PC-9 (cell line): ENCODE data around the gene ZNF77. TPM values are rescaled to one million over a fixed set of nuclear protein-coding genes. Genes with fewer than 3 reads are reported as not detected.
"Not testable (repeated sequence)": the region's sequence is repeated elsewhere in the genome, so short reads cannot be mapped to it uniquely, and the experiment has no call there.

ENCODE experiments used
- BruUV-seq: library from RNA; stranded (reverse); fragments of 400-500 nt; replicated peaks from 2 replicates; lab custom pipeline; 2021; lab: Mats Ljungman, UMichigan
- CTCF ChIA-PET: fragments of 300-600 bp; sonication (Branson Sonifier 250); formaldehyde crosslinking; loops from one replicate; lab custom pipeline; 2022; ENCODE audit warnings: antibody characterized with exemption; lab: Charles Lee
- POLR2A ChIA-PET: fragments of 300-600 bp; sonication (Branson Sonifier 250); formaldehyde crosslinking; loops from one replicate; lab custom pipeline; 2022; ENCODE audit warnings: antibody characterized with exemption; ENCODE audit not compliant: unreplicated experiment; lab: Charles Lee
- DNase-seq, 2 experiments: peaks; one replicate each; pipeline versions ENCODE4 v3.0.0 to v3.0.0-alpha.2; 2015 to 2022; ENCODE audit warnings: mixed read lengths in 1 of 2
- H2AFZ ChIP-seq: fragments of 200-600 bp; sonication (generic); 2 replicates; pipeline ENCODE4 v1.8.1; 2017; ENCODE audit warnings: antibody characterized with exemption
- H3F3A ChIP-seq: fragments of 200-600 bp; sonication (generic); 2 replicates; pipeline ENCODE4 v1.8.1; 2017; ENCODE audit warnings: antibody characterized with exemption, mild to moderate bottlenecking, low read depth; ENCODE audit not compliant: insufficient read depth
- H3K27ac ChIP-seq: fragments of 200-600 bp; sonication (generic); 2 replicates; pipeline ENCODE4 v1.6.1; 2016; ENCODE audit warnings: mixed run types
- H3K27me3 ChIP-seq: fragments of 200-600 bp; sonication (generic); 2 replicates; pipeline ENCODE4 v1.6.1; 2016; ENCODE audit warnings: low read depth, mixed run types; ENCODE audit not compliant: insufficient read depth
- H3K36me3 ChIP-seq: fragments of 200-600 bp; sonication (generic); 2 replicates; pipeline ENCODE4 v1.6.1; 2016; ENCODE audit warnings: low read depth, mixed run types
- H3K4me1 ChIP-seq: fragments of 200-600 bp; sonication (generic); replicated peaks from 2 replicates; pipeline ENCODE4 v1.6.1; 2016; ENCODE audit warnings: mixed run types; ENCODE audit not compliant: insufficient read depth
- H3K4me2 ChIP-seq: fragments of 200-600 bp; sonication (generic); 2 replicates; pipeline ENCODE4 v1.6.1; 2017; ENCODE audit warnings: mixed run types
- H3K4me3 ChIP-seq: fragments of 200-600 bp; sonication (generic); 2 replicates; pipeline ENCODE4 v1.6.1; 2016; ENCODE audit warnings: mixed run types
- H3K79me2 ChIP-seq: fragments of 200-600 bp; sonication (generic); 2 replicates; pipeline ENCODE4 v1.6.1; 2017; ENCODE audit warnings: low read depth, mixed run types
- H3K9me2 ChIP-seq: fragments of 200-600 bp; sonication (generic); 2 replicates; pipeline ENCODE4 v1.8.1; 2017; ENCODE audit warnings: mild to moderate bottlenecking; ENCODE audit not compliant: insufficient read depth
- H3K9me3 ChIP-seq: fragments of 200-600 bp; sonication (generic); 2 replicates; pipeline ENCODE4 v1.8.1; 2016; ENCODE audit warnings: low read depth; ENCODE audit not compliant: insufficient read depth
- H4K20me1 ChIP-seq: fragments of 200-600 bp; sonication (generic); 2 replicates; pipeline ENCODE4 v1.8.1; 2017; ENCODE audit not compliant: insufficient read depth
- EZH2 ChIP-seq: fragments of 200-600 bp; sonication (generic); IDR thresholded peaks from 2 replicates; pipeline ENCODE4 v1.8.0; 2017; ENCODE audit warnings: antibody characterized with exemption, low read depth
- intact Hi-C: fragments of 100-400 bp; cut with micrococcal nuclease; formaldehyde crosslinking; loops from one replicate; pipeline ENCODE4 v1.10.0; 2022; ENCODE audit not compliant: unreplicated experiment
- total RNA-seq: library from RNA; stranded (reverse); gene quantifications from 2 replicates; pipeline ENCODE4 v1.2.3, GENCODE V29; 2021
- TF ChIP-seq, protein P1 (sequence below): fragments of 200-600 bp; sonication (generic); conservative IDR thresholded peaks from 2 replicates; pipeline ENCODE4 v1.6.1; 2017; ENCODE audit warnings: mixed run types, antibody characterized with exemption, mild to moderate bottlenecking, moderate library complexity

ZNF77 gene
- total RNA-seq, 1 experiment from 2014 or later, result 2.5 TPM

DNA sequence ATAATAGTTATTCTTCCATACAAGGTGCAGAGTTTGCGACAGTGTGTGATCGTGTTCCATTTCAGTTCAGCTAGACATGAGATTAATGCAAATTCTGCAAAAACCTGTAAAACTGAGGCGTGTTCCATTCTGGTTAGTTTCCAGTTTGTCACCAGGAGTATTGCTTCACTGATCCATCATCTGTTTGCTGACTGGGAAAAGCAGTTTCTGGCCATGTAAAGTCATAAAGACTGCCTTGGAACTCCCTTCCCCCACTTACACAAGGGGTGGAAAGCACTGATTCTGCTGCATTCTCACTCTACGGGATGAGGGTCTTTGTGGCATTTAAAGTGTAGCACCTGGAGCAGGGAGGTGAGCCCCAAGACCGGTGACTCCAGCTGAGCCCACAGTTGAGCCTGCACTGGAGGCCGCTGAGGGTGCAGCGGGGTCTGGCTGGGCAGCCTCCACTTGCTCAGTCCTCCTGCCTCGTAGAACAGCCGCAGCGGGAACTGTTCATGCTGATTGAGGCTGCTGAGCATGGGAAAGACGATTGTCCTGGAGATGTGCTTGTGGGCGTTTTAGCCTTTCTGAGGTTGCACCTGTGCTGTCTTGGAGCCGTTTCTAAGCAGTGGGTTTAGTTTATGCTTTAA, 42.1 kb downstream of the ZNF77 start:
- Histone ChIP-seq H4K20me1 (no peaks in the 10 kb centered on the region), H3K27me3 (no peaks in the 10 kb centered on the region), H3F3A (no peaks in the 10 kb centered on the region), H3K4me1 (no peaks in the 10 kb centered on the region), H3K9me2 (no peaks in the 10 kb centered on the region), H3K4me3 (no peak overlapping the region), H3K4me2 (no peak overlapping the region), H3K9me3 (no peaks in the 10 kb centered on the region), H2AFZ (no peak overlapping the region), H3K36me3 (no peaks in the 10 kb centered on the region), H3K79me2 (peaks cover 36% of the 10 kb centered on the region), H3K27ac (no peak overlapping the region)
- CTCF ChIA-PET, result no interaction called here
- no peak for TF ChIP-seq EZH2
- TF ChIP-seq, protein P1, sequence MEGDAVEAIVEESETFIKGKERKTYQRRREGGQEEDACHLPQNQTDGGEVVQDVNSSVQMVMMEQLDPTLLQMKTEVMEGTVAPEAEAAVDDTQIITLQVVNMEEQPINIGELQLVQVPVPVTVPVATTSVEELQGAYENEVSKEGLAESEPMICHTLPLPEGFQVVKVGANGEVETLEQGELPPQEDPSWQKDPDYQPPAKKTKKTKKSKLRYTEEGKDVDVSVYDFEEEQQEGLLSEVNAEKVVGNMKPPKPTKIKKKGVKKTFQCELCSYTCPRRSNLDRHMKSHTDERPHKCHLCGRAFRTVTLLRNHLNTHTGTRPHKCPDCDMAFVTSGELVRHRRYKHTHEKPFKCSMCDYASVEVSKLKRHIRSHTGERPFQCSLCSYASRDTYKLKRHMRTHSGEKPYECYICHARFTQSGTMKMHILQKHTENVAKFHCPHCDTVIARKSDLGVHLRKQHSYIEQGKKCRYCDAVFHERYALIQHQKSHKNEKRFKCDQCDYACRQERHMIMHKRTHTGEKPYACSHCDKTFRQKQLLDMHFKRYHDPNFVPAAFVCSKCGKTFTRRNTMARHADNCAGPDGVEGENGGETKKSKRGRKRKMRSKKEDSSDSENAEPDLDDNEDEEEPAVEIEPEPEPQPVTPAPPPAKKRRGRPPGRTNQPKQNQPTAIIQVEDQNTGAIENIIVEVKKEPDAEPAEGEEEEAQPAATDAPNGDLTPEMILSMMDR, result no peak
- intact Hi-C loops, result no loop called here
- POLR2A ChIA-PET, result no interaction called here
- no TSS peak for BruUV-seq
- DNase-seq, result no peak

DNA sequence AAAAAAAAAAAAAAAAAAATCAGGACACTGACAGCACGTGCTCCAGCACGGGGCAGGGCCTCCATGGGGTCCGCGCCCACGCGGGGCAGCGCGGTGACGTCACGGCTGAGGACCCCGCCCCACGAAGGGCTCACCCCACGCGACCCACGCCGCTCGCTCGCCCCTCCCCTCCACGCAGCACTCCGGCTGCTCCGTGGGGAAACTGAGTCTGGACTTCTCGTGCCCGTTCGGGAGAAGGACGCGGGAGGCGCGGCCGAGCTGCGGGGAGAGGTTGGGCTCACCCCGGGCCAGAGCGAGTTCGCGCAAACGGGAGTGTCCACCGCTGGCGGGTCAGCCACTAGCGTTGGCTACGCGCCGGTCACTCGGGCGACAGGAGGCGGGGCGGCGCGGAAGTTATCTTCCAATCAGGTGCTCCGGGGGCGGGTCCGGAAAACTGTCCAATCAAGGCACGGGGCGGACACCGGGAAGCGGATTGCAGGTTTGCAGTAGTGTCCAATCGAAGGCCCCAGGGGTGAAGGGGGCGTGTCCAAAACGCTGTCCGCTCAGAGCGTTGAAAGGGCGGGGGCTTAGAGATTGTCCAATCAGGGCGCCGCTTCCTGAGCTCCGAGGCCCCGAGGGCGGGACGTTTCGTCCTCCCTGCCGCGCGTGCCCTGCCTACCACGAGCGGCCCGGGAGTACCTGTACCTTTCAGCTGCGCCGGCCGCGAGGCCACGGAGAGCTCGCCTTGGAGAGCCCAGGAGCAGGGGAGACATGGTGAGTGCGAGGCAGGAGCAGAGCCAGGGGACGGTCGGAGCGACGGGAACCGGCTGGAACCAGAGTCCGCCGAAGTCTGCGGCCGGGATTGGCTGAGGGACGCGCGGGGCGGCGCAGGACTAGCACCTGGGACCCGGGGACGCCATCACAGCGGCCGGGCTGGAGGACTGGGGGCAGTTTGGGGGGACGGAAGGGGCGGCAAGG, 44.2 kb downstream of the ZNF77 start, which contains the start of gene ZNF57:
ZNF57 (plus strand) TSS at position 633 of the 957 bp plus-strand sequence; CDS start at position 751, 118 bp downstream.
- ChIA-PET CTCF (interaction anchor here (0.6 kb wide), 1 partner anchor 921 kb away, joined by 3 read pairs; no protein-coding TSS in a partner anchor), POLR2A (interaction anchor here (0.6 to 1.0 kb wide), 3 partner anchors 8 to 687 kb away, joined by 3 to 4 read pairs (median 3); no protein-coding TSS in a partner anchor)
- peaks cover 36% of the 10 kb centered on the region for H3K79me2 ChIP-seq
- no peak for TF ChIP-seq EZH2
- TF ChIP-seq, protein P1, result no peak
- H3F3A ChIP-seq, result no peaks in the 10 kb centered on the region
- no peaks in the 10 kb centered on the region for H3K9me2 ChIP-seq
- BruUV-seq, result no TSS peak
- no peaks in the 10 kb centered on the region for H3K27me3 ChIP-seq
- H3K36me3 ChIP-seq, result no peaks in the 10 kb centered on the region
- H3K27ac ChIP-seq, result no peak within 1 kb of the TSS
- no peaks in the 10 kb centered on the region for H3K4me1 ChIP-seq
- H2AFZ ChIP-seq, result peak within 1 kb of the TSS; percentile 88
- intact Hi-C loops, result loop anchor here (2.0 kb wide), 1 partner anchor 44 kb away; the partner anchor contains the start of gene ZNF77
- H3K9me3 ChIP-seq, result no peaks in the 10 kb centered on the region
- H3K4me2 ChIP-seq, result peak within 1 kb of the TSS; percentile 80
- peak; percentile 95 to 96 for DNase-seq
- no peaks in the 10 kb centered on the region for H4K20me1 ChIP-seq
- H3K4me3 ChIP-seq, result peak within 1 kb of the TSS; percentile 79

DNA sequence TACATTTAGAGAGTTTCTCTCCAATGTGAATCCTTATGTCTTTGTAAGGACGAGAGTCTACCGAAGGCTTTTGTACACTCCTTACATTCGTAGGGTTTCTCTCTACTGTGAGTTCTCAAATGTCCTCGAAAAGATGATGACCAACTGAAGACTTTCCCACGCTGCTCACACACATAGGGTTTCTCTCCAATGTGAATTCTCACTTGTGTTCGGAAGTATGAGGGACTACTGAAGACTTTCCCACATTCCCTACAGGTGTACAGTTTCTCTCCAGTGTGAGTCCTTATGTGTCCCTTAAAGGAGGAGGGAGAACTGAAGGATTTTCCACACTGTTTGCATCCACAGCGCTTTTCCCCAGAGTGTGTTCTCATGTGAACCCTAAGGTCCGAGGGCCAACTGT, 48.1 kb downstream of the ZNF77 start:
- ChIA-PET POLR2A (no interaction called here), CTCF (no interaction called here)
- Histone ChIP-seq H3K9me2 (no peaks in the 10 kb centered on the region), H4K20me1 (no peaks in the 10 kb centered on the region), H3K4me2 (no peak overlapping the region), H3K27ac (no peak overlapping the region), H3K4me1 (no peaks in the 10 kb centered on the region), H2AFZ (no peak overlapping the region), H3K4me3 (no peak overlapping the region), H3F3A (no peaks in the 10 kb centered on the region), H3K36me3 (no peaks in the 10 kb centered on the region), H3K27me3 (no peaks in the 10 kb centered on the region), H3K79me2 (peaks cover 5% of the 10 kb centered on the region; the same call in 1 of the 2 replicates), H3K9me3 (no peaks in the 10 kb centered on the region)
- TF ChIP-seq, protein P1, result no peak
- no peak for TF ChIP-seq EZH2
- no peak for DNase-seq
- no TSS peak for BruUV-seq
- intact Hi-C loops, result no loop called here

DNA sequence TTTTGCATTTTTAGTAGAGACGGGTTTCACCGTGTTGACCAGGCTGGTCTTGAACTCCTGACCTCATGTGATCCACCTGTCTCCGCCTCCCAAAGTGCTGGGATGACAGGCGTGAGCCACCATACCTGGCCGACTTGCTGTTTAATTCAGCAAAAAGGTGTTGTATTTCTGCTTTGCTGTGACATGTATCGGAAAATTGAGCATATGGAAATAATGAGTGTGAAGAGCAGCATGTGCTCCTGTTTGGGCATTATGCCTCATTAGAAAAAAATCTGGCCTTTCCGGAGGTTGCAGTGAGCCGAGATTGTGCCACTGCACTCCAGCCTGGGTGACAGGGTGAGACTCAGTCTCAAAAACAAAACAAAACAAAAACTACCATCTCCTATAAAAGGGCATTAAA, 54.2 kb downstream of the ZNF77 start:
- H3F3A ChIP-seq, POLR2A ChIA-PET, H3K4me2 ChIP-seq, BruUV-seq, DNase-seq, CTCF ChIA-PET, H3K27ac ChIP-seq, intact Hi-C loops, H3K4me3 ChIP-seq, H3K36me3 ChIP-seq, H3K4me1 ChIP-seq, H2AFZ ChIP-seq, H3K79me2 ChIP-seq, H3K27me3 ChIP-seq, H4K20me1 ChIP-seq, H3K9me2 ChIP-seq, H3K9me3 ChIP-seq: not testable (repeated sequence)
